GM18870 (cell line): ENCODE data around the gene ARHGEF33.

Source experiments
- ATAC-seq: cut with Tn5 transposase; IDR thresholded peaks from one replicate; pipeline ENCODE4 v1.9.1; 2021; ENCODE audit warnings: moderate library complexity; ENCODE audit not compliant: unreplicated experiment

Gene ARHGEF33

GRCh38 chr2:38889575-38889974 is at the start of gene ARHGEF33:
TSS of gene ARHGEF33 (plus strand) at chr2:38889875. CDS start at chr2:38919448, 29,573 bp downstream.
- no peak for ATAC-seq

- ATAC-seq, result peak; percentile 89
Observed at GRCh38 chr2:38850045-38850444, 39.6 kb upstream of the ARHGEF33 start.

GRCh38 chr2:38856165-38856564 is 33.5 kb upstream of the ARHGEF33 start:
- no peak for ATAC-seq

GRCh38 chr2:38862476-38862875 is 27.2 kb upstream of the ARHGEF33 start:
- no peak for ATAC-seq

DNA sequence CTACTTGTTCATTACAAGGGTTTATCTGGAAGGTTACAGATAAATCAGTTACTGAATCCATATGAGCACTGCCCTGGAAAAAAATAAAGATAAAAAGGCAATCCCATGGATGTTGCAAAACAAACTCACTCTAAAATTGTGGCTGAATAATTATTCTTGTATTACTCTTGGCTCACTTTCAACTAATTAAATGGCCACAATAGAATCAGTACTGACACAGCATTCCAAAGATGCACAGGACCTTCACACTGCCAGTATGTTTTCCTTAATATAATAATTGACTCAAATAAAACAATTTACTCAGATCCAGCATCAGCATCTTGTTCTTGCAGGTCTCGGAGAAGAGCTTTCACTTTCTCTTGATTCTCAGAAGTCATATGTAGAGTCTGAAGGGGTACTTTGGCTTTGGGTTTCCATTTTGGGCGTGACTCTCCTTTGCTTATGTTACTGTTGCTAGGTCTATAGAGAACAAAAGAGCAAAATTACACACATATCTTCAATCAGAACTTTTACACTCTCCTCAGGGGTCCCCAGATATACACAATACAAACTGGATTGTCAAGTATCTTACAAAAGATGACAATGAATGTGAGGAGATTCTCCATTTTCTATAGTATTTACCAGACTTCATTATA is 26.5 kb upstream of the ARHGEF33 start:
- no peak for ATAC-seq

GRCh38 chr2:38866773-38867443 is 22.8 kb upstream of the ARHGEF33 start:
- ATAC-seq, result no peak

DNA sequence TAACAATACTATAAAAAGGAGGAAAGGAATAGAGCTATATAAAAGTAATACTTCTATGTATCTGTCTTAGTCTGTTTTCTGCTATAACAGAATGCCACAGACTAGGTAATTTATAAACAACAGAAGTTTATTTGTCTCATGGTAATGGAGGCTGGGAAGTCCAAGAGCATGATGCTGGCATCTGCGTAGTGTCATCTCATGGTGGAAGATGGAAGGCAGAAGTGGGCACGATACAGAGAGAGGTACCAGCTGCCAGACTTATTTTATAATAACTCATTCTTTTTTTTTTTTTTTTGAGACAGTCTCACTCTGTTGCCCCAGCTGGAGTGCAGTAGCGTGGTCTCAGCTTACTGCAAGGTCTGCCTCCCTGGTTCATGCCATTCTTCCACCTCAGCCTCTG is 18.2 kb upstream of the ARHGEF33 start:
- no peak for ATAC-seq

GRCh38 chr2:38873763-38874162 is 15.9 kb upstream of the ARHGEF33 start:
- no peak for ATAC-seq

DNA sequence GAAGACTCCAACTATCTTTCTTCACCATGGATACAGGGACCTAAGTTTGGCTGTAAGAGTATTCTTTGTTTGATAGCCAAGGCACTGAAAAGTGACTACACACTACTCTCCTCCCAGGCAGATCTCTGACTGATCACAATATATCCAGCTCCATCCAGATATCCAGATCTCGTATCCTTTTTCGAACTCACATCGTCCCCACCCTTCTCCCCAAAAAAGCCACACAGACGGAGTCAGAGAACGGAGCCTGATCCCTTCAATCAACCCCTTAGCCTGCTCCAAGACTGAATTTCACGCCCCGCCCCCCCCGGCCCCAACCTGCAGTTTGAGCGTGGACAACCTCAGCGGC is 14.5 kb upstream of the ARHGEF33 start:
- ATAC-seq, result no peak

DNA sequence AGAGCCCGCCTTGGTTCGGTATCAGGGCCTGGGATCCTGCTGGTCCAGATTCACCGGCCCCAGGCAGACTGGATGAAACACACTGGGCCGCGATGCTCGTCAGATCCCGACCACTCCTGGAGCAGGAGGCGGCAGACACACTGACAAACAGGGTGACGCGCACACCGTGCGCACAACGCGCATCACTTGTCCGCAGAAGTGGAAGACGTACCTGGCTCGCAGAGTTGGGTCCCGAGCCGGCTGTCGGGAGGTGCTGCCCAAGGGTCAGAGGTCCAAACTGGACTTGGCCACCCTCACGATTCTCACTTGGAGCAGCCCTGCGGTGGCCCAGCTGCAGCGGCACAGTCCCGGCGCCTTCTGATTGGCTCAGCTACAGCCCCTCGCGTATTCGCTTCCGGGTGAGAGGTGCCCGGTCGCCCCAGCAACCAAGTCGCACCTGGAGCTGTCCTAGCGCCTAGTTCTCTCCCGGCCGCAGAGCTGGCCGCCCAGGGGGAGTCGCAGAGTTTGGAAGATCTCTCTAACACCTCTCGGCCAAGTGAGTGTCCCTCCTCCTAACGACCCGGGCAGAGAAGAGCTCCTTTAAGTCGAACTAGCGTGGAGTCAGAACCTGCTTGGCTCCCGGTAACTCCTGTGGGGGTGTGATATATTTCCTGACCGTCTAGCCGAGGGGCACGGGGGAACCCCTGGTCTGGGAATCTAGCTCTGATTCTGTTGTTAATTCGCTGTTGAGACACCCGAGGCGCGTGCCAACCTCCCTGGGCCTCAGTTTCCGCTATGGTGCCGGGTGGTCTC is 13.9 kb upstream of the ARHGEF33 start, which contains the start of the genes DHX57 and MORN2:
Gene DHX57, minus strand, starts transcription at position 359 of the 792 bp plus-strand sequence. CDS start 7,529 bp downstream, outside the sequence.
Gene MORN2, plus strand, starts transcription at position 401 of the 792 bp plus-strand sequence.
- ATAC-seq, result peak; percentile 97

- ATAC-seq, result no peak
Observed at GRCh38 chr2:38876407-38876806, 13.3 kb upstream of the ARHGEF33 start.

GRCh38 chr2:38886063-38886462 is 3.6 kb upstream of the ARHGEF33 start:
- ATAC-seq, result no peak

GRCh38 chr2:38887347-38887746 is 2.3 kb upstream of the ARHGEF33 start:
- no peak for ATAC-seq

DNA sequence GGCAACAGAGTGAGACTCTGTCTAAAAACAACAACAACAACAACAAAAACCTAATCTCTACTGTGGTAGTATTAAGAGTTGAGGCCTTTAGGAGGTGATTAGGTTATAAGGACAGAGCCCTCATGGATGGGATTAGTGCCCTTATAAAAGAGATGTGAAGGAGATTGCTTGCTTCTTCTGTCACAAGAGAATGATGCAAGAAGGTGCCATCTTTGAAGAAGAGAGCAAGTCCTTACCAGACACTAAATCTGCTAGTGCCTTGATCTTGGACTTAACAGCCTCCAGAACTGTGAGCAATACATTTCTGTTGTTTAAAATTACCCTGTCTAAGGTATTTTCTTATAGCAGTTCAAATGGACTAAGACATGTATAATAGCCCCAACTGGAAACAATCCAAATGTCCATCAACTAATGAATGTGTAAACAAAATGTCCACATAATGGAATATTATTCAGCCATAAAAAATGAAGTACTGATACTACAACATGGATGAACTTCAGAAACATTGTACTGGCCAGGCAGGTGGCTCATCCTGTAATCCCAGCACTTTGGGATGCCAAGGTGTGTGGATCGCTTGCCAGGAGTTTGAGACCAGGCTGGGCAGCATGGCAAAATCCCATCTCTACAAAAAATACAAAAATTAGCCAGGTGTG is 1.6 kb upstream of the ARHGEF33 start:
- ATAC-seq, result no peak

DNA sequence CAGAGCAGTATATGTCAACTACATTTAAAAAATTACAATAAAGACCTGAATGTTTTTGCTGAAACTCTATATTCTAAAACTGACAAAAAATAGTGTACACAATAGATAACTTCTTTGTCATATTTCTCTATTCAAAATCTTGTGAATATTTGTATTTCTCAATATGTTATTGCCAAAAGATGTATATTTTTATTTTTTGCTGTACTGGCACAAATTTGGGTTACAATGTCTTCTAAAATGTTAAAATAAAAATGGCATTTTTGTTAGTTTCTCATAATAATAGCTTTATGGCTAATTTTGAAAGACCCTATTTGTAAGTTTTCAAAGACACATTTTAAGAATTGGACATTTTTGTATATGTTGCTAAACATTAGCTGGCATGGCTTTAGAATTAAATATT is 630 bp upstream of the ARHGEF33 start:
- no peak for ATAC-seq

DNA sequence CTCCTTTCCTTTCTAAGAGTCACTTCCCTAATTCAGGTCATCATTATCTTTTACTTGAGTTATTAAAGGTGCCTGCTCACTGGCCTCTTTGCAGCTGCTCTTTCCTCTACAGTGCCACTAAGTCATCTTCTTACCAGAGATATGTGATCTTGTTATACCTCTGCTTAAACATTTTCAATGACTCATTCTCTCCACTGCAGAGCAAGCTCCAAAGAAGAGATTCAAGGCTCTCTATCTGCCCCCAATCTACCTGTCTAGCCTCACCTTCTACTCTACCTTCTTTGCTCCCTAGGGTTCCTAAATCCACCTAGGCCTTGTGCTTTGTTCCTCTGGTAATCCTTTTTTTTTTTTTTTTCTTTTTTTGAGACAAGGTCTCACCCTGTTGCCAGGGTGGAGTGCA is 3.1 kb downstream of the ARHGEF33 start:
- no peak for ATAC-seq

GRCh38 chr2:38898256-38898655 is 8.6 kb downstream of the ARHGEF33 start:
- no peak for ATAC-seq

DNA sequence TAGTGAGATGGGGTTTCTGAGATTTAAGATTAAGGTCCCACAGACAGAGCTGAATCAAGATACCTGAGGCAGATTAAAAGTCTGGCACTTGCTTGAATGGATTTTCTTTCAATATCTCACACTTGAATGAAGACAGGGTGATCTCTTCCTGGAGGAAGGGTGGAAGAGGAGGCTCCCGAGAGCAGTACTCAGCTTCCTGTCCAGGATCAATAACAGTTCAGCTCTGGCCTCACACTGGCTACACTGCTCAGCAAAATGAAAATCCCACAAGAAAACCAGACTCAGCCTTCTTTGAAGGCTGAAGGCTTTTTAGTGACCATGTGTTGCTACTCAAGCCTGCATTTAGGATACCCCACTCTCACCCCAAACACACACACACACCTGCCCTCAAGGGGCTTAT is 11.1 kb downstream of the ARHGEF33 start:
- no peak for ATAC-seq

DNA sequence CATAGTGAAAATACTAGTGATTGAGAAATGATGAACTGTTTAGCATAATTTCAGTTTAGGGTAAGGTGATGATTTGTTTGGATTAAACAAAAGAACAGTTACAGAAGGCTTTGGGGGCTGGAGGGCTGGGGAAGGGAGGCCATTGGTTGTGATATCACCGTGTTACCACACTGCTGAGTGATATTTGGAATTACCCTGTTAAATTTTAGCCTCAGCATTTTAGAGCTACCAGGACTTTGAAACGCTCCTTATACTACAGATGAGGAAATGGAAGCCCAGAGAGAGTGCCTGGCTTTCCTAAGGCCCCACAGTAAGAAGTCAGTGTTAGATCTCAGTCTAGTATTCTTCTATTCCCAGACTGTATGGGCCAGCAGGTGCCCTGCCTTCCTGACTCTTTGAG is 15.6 kb downstream of the ARHGEF33 start:
- no peak for ATAC-seq

- no peak for ATAC-seq
Observed at GRCh38 chr2:38907242-38907641, 17.6 kb downstream of the ARHGEF33 start.
